NCI-H2029 (cell line): ENCODE data around the gene ANKRD33B.
"Not testable (repeated sequence)": the region's sequence is repeated elsewhere in the genome, so short reads cannot be mapped to it uniquely, and the experiment has no call there.

Experiments used
- DNase-seq: peaks from one replicate; lab custom pipeline; 2025; lab: John Stamatoyannopoulos, UW

The ANKRD33B gene

GRCh38 chr5:10595293-10595671 lies 31.4 kb downstream of the ANKRD33B start:
- no peak for DNase-seq

- no peak for DNase-seq
These were observed 31.9 kb downstream of the ANKRD33B start for GRCh38 chr5:10595672-10596309.

DNA sequence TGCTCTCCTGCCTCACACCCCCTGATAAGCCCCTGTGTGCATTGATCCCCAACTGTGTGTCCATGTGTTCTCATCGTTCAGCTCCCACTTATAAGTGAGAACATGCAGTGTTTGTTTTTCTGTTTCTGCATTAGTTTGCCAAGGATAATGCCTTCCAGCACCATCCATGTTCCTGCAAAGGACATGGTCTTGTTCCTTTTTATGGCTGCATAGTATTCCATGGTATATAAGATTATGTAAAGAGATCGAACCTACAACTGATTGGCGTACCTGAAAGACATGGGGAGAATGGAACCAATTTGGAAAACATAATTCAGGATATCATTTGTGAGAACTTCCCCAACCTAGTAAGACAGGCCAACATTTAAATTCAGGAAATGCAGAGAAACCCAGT lies 32.4 kb downstream of the ANKRD33B start:
- DNase-seq: no peak

GRCh38 chr5:10596886-10597451 lies 33.1 kb downstream of the ANKRD33B start:
- no peak for DNase-seq

- DNase-seq: no peak
These were observed 35.2 kb downstream of the ANKRD33B start for GRCh38 chr5:10599113-10599512.

DNA sequence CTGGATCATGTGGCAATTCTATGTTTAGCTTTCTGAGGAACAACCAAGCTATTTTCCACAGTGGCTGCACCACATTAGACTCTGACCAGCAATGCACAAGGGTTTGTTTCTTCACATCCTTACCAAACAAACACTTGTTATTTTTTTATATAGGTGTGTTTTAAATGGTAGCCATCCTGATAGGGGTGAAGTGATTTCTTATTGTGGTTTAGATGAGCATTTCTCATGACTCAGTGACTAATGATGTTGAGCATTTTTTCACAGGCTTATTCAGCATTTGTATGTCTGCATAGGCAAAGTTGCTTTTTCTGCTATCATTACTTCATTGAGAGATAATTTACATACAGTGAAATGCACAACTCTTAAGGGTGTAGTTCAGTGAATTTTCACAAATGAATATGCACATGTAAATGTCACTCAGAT lies 36.0 kb downstream of the ANKRD33B start:
- DNase-seq: no peak

GRCh38 chr5:10600626-10601245 lies 36.9 kb downstream of the ANKRD33B start:
- DNase-seq: no peak

- peak; percentile 76 for DNase-seq
These were observed 37.6 kb downstream of the ANKRD33B start for GRCh38 chr5:10601246-10602030.

- DNase-seq: no peak
These were observed 38.3 kb downstream of the ANKRD33B start for GRCh38 chr5:10602031-10602806.

DNA sequence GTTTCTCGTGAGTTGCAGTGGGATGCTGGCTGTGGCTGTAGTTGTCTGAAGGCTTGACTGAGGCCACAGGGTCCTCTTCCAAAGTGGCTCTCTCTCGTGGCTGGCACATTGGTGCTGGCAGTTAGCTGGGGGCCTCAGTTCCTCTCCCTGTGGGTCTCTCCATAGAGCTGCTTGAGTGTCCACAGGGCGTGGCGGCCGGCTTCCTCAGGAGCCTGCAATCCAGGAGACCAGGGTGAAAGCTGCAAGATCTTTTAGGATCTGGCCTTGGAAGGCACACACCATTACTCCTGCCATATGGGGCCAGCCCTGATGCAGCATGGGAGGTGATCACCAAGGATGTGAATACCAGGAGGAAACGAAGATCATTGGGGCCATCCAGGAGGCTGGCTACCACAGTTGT lies 41.1 kb downstream of the ANKRD33B start:
- DNase-seq: no peak

DNA sequence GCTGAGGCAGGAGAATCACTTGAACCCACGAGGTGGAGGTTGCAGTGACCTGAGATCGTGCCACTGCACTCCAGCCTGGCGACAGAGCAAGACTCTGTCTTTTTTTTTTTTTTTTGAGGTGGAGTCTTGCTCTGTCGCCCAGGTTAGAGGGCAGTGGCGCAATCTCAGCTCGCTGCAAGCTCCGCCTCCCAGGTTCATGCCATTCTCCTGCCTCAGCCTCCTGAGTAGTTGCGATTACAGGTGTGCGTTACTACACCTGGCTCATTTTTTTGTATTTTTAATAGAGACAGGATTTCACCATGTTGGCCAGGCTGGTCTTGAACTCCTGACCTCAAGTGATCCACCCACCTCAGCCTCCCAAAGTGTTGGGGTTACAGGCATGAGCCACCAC lies 42.8 kb downstream of the ANKRD33B start:
- DNase-seq: not testable (repeated sequence)

DNA sequence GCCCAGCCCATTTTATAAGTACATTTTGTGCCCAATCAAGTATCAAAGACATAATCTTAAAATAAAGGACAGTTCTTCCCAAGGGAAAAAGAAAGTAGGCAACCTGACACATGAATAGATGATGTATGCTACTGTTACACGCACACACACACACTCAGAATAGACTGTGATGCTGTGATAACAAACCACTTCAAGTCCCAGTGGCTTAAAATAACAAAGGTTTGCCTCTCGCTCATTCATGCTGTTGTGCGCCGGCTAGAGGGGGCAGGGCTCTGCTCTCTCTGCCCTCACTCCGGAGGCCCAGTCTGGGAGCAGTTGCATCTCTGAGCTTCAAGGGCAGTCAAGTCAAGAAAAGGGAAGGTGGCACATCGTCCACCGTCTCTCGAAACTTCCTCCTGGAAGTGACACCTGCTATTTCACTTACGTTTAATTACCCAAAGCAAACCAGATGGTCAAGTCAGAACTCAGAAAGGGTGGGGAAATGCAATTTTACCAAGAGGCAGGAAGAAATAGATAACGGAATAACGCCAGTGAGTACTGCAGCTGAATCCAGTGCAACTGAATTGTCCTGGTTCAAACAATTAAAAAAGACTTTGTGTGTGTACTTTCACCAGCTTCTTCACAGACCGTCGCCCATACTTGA lies 43.3 kb downstream of the ANKRD33B start:
- no peak for DNase-seq

DNA sequence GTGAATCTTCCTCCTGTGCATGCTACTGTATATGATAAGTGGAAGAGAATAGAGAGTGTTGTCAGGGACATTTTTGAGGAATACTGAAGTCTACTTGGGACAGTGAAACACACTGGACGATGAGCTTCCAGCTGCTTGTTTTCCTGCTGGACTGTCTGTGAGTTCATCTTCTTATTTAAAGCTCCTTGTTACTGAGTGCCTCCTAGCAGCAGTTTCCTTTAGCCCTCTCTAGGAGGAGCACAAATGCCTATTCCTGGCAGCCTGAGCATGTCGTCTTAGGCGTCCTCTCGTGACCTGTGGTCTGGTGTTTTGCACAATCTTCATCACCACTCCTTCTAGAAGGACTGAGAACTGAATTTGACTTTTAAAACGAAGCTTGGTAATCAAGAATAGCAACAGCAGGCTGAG lies 43.8 kb downstream of the ANKRD33B start:
- no peak for DNase-seq

DNA sequence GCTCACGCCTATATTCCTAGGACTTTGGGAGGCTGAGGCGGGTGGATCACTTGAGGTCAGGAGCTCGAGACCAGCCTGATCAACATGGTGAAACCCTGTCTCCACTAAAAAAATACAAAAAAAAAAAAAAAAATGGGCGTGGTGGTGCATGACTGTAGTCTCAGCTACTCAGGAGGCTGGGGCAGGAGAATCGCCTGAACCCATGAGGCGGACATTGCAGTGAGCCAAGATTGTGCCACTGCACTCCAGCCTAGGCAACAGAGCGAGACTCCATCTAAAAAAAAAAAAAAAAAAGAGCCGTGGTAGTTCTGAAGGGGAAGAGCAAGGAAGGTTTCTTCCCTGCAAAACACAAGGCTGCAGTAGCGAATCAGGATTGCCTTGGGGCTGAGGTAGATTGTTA lies 44.2 kb downstream of the ANKRD33B start:
- DNase-seq: not testable (repeated sequence)

DNA sequence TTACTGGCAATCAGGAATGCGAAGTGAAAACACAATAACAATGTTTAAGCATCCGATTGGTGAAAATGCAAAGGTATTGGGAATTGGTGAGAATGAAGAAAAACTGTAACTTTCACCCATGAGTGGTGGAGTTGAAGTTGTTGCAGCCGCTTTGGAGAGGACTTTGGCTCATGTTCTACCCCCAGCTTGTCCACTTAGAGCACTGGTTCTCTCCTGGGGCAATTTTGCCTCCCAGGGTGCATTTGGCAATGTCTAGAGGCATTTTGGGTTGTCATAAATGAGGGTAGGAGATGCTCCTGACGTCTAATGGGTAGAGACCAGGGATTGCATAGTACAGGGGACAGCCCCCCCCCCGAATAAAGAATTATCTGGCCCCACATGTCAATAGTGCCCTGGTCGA lies 46.2 kb downstream of the ANKRD33B start:
- no peak for DNase-seq

DNA sequence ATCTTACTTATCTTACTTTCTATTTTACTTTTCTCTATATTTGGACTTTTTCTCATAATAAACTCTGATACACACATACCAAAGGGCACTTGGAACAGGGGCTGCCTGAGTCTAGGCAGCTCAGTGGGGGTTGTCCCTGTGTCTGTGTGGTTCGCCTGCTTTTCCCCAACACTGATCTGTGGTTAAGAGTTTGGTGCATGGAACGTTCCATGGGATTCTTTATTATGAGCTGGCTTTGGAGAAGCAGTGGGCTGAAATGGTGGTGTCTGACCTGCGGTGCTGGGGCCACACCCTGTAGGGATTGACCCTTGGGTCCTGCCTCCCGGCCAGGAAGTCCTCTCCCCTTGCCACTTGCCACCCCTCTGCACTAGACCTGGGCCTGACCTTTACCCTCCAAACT lies 47.4 kb downstream of the ANKRD33B start:
- no peak for DNase-seq

DNA sequence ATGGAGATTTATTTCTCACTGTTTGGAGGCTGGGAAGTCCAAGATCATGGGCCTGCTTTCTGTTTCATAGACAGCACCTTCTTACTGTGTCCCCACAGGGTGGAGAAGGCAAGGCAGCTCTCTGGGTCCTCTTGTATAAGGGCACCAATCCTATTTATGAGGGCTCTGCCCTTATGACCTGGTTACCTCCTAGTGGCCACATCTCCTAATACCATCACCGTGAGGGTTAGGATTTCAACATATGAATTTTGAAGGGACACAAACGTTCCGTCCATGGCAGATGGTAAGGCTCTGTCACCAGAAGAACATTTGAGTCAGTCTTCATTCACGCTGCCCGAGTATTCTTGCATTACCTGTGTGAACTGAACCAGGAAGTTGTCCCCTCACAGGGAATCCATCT lies 48.4 kb downstream of the ANKRD33B start:
- DNase-seq: no peak

DNA sequence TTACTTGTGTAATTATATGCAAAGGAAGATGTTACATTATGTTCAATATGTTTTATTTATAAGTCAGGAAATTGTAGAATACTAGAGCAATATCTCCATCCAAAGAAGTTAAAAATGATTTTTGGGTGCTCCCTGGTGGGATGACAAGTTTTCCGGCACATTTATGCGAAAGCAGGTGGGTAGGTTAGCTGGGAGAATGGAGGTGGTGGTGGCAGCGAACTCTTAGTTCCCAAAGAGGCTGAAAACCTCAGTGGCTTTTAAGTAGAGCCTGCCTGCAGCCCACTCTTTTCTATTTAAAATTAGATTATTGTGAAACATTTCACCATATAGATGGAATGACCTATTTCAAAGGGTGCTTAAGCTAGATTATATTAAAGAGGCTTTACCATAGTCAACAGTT lies 51.8 kb downstream of the ANKRD33B start:
- no peak for DNase-seq

GRCh38 chr5:10617103-10617502 lies 53.2 kb downstream of the ANKRD33B start:
- DNase-seq: no peak

DNA sequence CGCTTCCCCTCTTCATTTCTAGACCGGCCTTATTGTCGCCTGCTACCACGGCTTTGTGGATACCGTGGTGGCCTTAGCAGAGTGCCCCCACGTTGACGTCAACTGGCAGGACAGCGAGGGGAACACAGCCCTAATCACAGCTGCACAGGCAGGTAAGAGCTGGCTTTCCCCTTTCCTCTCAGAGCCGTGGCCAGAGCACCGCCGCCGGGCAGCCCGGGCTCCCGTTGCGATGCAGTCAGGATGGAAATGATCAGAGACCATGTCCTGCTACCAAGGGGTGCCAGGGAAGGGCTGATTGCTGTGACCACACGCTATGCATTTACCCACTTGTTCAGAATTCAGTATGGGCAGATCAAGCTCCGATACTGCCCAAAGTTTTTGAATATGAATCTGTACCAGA lies 54.4 kb downstream of the ANKRD33B start:
- DNase-seq: no peak

DNA sequence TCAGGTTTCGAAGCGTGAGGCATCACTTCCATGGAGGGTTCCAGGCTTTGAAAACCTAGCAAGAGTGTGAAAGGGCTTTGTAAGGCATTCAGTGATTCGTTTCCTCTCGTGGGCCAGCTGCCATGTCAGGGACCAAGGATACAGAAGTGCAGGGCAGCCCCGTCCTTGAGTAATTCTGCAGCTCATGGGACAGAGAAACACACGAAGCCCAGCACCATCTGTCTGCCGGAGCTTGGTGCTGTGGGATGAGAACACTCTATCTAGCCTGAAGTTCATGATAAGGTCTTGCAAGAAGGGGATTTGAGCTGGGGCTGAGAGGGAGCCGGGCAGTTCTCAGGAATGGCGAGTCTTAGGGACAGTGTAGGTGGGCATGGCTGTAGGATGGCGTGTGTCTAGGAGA lies 55.8 kb downstream of the ANKRD33B start:
- DNase-seq: no peak

- DNase-seq: no peak
These were observed 56.5 kb downstream of the ANKRD33B start for GRCh38 chr5:10620346-10620745.
